Activated CD8-positive, alpha-beta T cell treated with anti-CD3 and anti-CD28 coated beads, Interleukin-2, amount 10 ng/mL, durations not matched to agents 7 days and 5 days (primary cell): Measurements from ENCODE around the gene VTI1A. TPM values are rescaled to one million over a fixed set of nuclear protein-coding genes. Genes with fewer than 3 reads are reported as not detected.

ENCODE experiments used
- ATAC-seq: fragments of 150-1000 bp; cut with Tn5 transposase; one replicate; pipeline ENCODE4 v1.10.0; 2021; ENCODE audit warnings: moderate library complexity
- CTCF ChIA-PET: fragments of 350-600 bp; sonication (Branson Sonifier 250); formaldehyde crosslinking; loops from one replicate; lab custom pipeline; 2021; ENCODE audit warnings: antibody characterized with exemption; lab: Charles Lee
- POLR2A ChIA-PET: fragments of 350-600 bp; sonication (Branson Sonifier 250); formaldehyde crosslinking; loops from one replicate; lab custom pipeline; 2021; ENCODE audit warnings: antibody characterized with exemption; lab: Charles Lee
- DNase-seq: peaks from one replicate; pipeline ENCODE4 v3.0.0-alpha.2; 2020
- H3K27ac Mint-ChIP-seq: one replicate; pipeline ENCODE4 v1.8.0; 2021; ENCODE audit warnings: mild to moderate bottlenecking, mixed read lengths
- H3K27me3 Mint-ChIP-seq: one replicate; pipeline ENCODE4 v1.8.0; 2021; ENCODE audit warnings: low read depth, mixed read lengths
- H3K36me3 Mint-ChIP-seq: one replicate; pipeline ENCODE4 v1.8.0; 2021; ENCODE audit warnings: low read depth, mixed read lengths
- H3K4me1 Mint-ChIP-seq: one replicate; pipeline ENCODE4 v1.8.0; 2021; ENCODE audit warnings: low read depth, mixed read lengths
- H3K4me3 Mint-ChIP-seq: one replicate; pipeline ENCODE4 v1.8.0; 2021; ENCODE audit warnings: mild to moderate bottlenecking, mixed read lengths
- H3K9me3 Mint-ChIP-seq: one replicate; pipeline ENCODE4 v1.8.0; 2022; ENCODE audit warnings: mixed read lengths; ENCODE audit not compliant: insufficient read depth
- total RNA-seq, 2 experiments: library from RNA; stranded (reverse); gene quantifications; one replicate each; pipeline ENCODE4 v1.2.3, GENCODE V29; 2021

Gene VTI1A
- total RNA-seq, 2 experiments from 2014 or later, result 40.2 to 43.7 TPM

DNA sequence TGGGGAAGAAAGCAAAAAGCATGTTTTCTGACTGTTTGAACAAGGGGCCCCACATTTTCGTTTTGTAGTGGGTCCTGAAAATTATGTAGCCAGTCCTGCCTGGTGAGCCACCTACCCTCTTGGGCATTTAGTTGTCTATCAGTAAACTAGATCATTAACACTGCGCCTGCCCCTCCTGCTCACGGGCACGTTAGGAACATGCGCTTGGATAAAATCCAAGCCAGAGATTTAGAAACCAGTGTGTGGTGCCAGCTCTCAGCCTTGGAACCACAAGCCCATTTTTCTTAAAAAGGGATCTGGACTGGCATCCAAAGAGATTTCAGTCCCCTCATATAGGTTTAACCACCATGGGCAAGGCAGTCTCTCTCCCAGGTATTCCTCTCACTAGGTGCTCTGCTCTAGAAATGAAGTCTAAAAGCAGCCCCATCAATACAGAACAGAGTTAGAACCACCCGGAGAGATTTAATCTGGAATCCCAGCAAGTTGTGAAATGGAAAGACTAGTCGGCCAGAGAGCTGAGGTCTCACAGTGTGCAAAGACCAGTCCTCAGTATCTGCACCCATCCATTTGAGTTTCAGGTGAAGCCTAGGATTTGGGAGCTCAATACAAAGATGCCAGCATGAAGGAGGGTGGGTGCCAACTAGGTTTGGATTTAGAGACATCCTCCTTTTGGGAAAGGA is 379.1 kb downstream of the VTI1A start:
- POLR2A ChIA-PET, result no interaction called here

DNA sequence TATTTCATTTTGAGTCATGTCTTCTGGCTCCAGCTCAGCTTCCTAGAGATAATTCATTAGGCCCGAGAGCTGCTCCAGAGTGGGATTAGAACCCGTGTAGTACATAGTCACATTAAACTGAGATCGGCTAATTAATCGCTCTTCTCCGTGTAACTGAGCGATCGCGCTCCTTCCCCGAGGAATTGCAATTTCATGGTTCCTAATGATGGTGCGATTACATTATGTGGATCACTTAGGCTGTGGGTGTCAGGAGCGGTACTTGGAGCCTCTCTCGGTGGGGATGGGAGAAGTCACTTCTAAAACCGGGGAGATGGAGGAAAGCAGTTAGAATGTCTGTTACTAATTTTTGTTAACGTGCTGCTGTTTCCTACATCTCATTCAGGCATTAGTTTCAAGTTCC is 380.1 kb downstream of the VTI1A start:
- H3K4me1 Mint-ChIP-seq, result no peaks in the 10 kb centered on the region
- ATAC-seq (no peak), DNase-seq (no peak)
- H3K9me3 Mint-ChIP-seq, result no peaks in the 10 kb centered on the region
- no peaks in the 10 kb centered on the region for H3K27me3 Mint-ChIP-seq
- H3K27ac Mint-ChIP-seq, result no peak overlapping the region
- no peak overlapping the region for H3K4me3 Mint-ChIP-seq
- ChIA-PET POLR2A (no interaction called here), CTCF (no interaction called here)
- H3K36me3 Mint-ChIP-seq, result no peaks in the 10 kb centered on the region

More for the DNA sequence above, 379.1 kb downstream of the VTI1A start:
- Mint-ChIP-seq H3K36me3 (no peaks in the 10 kb centered on the region), H3K4me3 (no peak overlapping the region), H3K27me3 (no peaks in the 10 kb centered on the region), H3K9me3 (no peaks in the 10 kb centered on the region), H3K27ac (no peak overlapping the region), H3K4me1 (no peaks in the 10 kb centered on the region)
- CTCF ChIA-PET, result no interaction called here
- ATAC-seq (no peak), DNase-seq (no peak)

DNA sequence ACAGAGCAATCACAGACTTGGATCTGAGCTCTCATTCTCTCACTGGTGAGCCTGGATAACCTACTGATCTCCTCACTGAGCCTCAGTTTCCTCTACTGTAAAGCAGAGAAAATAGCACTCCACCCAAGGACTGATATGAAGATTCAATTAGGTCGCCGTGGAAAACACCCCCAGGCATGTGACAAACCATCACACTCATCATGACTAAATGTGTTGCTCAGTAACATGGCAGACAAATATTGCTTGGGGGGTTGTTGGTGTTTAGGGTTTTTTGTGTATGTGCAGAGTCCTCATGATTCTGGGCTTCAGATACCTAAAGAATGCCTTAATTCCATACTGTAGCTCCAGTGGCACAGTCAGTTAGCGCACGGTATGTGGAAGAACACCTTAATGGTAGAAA is 380.9 kb downstream of the VTI1A start:
- ATAC-seq (no peak), DNase-seq (no peak)
- no peaks in the 10 kb centered on the region for H3K9me3 Mint-ChIP-seq
- no peaks in the 10 kb centered on the region for H3K27me3 Mint-ChIP-seq
- ChIA-PET CTCF (no interaction called here), POLR2A (no interaction called here)
- H3K4me1 Mint-ChIP-seq, result no peaks in the 10 kb centered on the region
- no peak overlapping the region for H3K4me3 Mint-ChIP-seq
- no peak overlapping the region for H3K27ac Mint-ChIP-seq
- H3K36me3 Mint-ChIP-seq, result no peaks in the 10 kb centered on the region

DNA sequence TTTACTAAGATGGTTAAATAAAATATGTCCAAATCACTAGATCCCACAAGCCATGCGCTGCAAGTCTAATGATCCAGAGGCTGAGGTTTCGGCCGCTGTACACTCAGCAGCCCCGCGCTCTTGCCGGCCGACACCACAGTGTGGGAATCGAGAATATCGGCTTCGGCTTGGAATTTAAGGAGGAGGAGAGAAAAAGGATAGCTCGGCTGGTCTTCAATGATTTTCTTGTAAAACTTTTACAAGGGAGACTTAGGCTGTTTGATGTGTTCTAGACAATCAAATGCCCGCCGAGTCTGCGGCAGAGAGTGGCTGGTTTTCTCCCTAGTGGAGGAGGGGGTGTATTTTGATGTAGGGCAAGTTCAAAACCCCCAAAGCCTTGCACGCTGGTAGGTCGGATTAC is 384.8 kb downstream of the VTI1A start:
- ATAC-seq, result no peak
- peaks cover 4% of the 10 kb centered on the region for H3K4me1 Mint-ChIP-seq
- DNase-seq, result no peak
- H3K4me3 Mint-ChIP-seq, result no peak overlapping the region
- H3K27me3 Mint-ChIP-seq, result no peaks in the 10 kb centered on the region
- CTCF ChIA-PET, result no interaction called here
- POLR2A ChIA-PET, result no interaction called here
- no peak overlapping the region for H3K27ac Mint-ChIP-seq
- no peaks in the 10 kb centered on the region for H3K36me3 Mint-ChIP-seq
- no peaks in the 10 kb centered on the region for H3K9me3 Mint-ChIP-seq

DNA sequence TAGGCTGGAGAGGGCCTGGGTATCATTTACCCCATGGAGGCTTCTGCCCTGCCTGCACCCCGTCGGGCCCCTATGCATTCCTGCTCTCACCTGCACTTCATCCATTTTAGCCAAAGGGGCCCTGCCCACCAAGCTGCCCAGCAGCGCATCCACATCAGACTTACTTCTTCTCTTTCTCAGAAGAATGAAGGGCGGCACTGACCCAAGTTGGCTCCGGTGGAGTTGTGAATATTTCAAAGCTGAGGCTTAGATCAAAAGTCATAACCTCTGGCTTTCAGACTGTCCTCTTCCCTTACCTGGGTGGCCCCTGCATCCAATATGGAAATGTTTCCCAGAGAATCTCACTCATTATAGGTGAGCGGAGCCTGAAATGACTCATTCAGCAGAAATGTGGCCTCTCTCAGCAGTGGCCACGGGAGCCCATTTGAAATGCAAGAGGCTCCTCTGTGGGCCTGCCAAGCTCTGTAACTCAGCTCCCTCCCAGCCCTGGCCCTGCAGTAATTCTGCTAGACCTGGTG is 385.4 kb downstream of the VTI1A start:
- Mint-ChIP-seq H3K27ac (no peak overlapping the region), H3K36me3 (no peaks in the 10 kb centered on the region), H3K27me3 (no peaks in the 10 kb centered on the region), H3K9me3 (no peaks in the 10 kb centered on the region), H3K4me3 (no peak overlapping the region), H3K4me1 (peaks cover 4% of the 10 kb centered on the region)
- ChIA-PET CTCF (no interaction called here), POLR2A (no interaction called here)
- ATAC-seq (no peak), DNase-seq (no peak)

DNA sequence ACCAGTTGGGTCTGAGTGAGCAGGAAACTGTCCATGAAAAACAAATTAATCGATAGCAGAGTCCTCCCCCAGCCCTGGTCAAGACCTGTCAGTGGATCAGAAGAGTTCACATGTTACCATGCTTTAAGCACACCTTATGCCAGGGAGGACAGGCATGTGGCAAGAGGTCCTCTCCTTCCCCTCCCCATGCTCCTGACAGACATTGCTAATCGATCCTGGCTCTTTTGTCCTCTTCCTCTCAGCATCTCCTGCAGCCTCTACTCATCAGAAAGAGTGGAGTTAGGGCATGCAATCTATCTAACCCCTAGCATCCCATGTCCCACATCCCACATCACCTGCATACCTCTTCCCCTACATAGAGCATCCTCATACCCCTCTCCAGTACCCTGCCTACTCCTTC is 385.9 kb downstream of the VTI1A start:
- ChIA-PET CTCF (no interaction called here), POLR2A (no interaction called here)
- Mint-ChIP-seq H3K36me3 (no peaks in the 10 kb centered on the region), H3K4me1 (peaks cover 4% of the 10 kb centered on the region), H3K4me3 (no peak overlapping the region), H3K27ac (no peak overlapping the region), H3K27me3 (no peaks in the 10 kb centered on the region), H3K9me3 (no peaks in the 10 kb centered on the region)
- DNase-seq (no peak), ATAC-seq (no peak)

DNA sequence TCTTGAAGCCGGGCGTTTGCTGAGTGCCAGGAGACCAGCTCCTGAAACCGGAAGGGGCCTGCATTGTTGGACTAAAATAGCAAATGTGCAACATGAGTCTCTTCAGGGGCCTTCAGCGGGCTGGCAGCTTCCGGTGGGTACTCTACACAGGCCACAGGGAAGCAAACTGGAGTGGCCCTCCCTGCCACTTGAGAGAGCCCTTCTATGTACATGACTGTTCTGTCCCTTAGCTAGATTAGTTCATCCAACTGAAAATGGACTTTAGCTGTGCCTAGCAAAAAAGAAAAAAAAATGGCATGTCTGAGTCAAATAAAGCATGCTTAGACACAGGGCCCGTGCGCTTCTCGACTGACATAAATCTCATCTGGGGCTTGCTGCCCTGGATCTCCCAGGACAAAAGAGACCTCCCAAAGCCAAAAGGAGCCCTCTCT is 387.8 kb downstream of the VTI1A start:
- Mint-ChIP-seq H3K9me3 (no peaks in the 10 kb centered on the region), H3K36me3 (no peaks in the 10 kb centered on the region)

DNA sequence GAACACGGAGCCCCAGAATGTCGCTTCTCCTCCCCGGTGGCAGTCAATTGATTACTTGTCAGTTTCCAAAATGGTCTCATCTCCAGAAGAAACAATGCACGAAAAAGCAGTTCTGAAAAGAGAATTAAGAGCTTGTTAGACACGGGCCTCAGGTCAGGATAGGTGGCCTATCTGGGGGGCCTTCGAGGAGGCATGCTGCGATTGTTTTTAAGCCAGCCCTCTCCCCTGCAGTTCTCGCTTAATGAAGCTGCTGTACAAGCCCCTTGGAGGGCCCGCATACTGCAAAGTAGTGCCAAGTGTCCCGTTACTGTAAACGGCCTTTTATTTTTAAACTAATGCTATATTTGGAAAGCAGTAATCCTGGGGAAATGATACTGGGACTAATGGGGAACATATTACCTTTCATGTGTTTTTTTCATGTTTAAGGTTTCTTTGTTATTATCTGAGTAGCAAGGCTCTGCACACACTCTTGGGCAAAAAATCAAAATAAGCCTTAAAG is 388.3 kb downstream of the VTI1A start:
- Mint-ChIP-seq H3K36me3 (no peaks in the 10 kb centered on the region), H3K9me3 (no peaks in the 10 kb centered on the region), H3K4me3 (no peak overlapping the region), H3K27ac (no peak overlapping the region), H3K4me1 (peaks cover 4% of the 10 kb centered on the region), H3K27me3 (no peaks in the 10 kb centered on the region)
- POLR2A ChIA-PET, result no interaction called here
- ATAC-seq (no peak), DNase-seq (no peak)
- CTCF ChIA-PET, result no interaction called here

More for the DNA sequence above, 387.8 kb downstream of the VTI1A start:
- H3K4me1 Mint-ChIP-seq, result peaks cover 4% of the 10 kb centered on the region
- no peak overlapping the region for H3K27ac Mint-ChIP-seq
- ChIA-PET CTCF (no interaction called here), POLR2A (no interaction called here)
- DNase-seq, result no peak
- no peak for ATAC-seq
- no peaks in the 10 kb centered on the region for H3K27me3 Mint-ChIP-seq
- H3K4me3 Mint-ChIP-seq, result no peak overlapping the region

DNA sequence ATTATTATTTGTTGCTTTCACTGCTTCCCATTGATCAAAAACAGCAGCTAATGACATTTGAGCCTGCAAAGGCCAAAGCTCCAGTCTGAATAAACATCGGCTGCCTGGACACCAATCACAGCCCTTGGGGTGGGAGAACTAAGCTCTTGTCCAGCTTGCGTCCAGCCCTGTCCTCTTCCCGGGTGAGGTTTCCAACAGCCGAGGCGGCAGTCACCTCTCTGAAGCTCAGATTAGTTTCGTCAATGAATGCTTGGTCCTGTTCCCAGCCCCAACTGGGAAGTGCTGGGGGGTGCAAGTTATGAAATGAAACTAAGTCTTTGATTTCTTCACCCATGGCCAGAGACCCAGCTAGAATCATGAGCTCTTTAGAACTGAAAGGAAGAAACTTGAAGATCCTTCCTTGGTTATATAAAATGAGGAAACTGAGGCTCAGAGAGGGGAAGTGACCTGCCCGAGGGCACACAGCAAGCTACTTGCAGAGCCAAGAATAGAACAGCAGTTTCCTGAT is 389.0 kb downstream of the VTI1A start:
- Mint-ChIP-seq H3K36me3 (no peaks in the 10 kb centered on the region), H3K4me1 (peaks cover 4% of the 10 kb centered on the region), H3K9me3 (no peaks in the 10 kb centered on the region), H3K4me3 (no peak overlapping the region), H3K27me3 (no peaks in the 10 kb centered on the region), H3K27ac (no peak overlapping the region)
- CTCF ChIA-PET, result no interaction called here
- DNase-seq, result no peak
- ATAC-seq, result no peak
- POLR2A ChIA-PET, result no interaction called here

DNA sequence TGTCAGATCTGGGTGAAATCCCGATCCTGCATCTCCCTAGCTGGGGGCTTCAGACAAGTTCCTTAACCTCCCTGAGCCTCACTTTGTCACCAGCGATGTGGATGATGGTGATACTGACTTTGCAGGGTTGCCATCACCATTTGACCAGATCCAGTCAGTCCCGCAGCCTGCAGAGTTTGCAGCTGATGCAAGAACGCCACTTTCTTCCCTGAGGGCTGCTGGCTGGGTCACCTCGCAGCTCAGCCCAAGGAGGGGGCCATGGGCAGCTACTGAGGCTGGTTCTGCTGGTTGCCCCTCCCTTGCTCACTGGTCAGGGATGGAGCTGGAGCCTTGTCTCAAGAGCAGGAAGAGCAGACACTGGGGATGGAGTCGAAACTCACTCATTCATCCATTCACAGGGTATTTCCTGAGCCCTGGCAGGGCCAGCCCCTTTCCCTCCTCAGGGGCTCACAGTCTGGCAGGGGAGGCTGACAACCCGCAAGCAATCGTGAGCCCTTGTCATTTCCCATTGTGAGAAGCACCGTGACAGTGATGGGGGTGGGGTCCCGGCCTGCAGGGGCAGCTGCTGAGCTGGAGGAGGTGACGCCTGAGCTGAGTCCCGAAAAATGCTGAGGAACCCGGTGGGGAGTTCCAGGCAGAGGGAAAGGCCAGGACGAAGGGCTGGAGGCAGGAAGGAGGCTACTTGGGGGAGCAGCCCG is 391.9 kb downstream of the VTI1A start:
- POLR2A ChIA-PET, result no interaction called here

DNA sequence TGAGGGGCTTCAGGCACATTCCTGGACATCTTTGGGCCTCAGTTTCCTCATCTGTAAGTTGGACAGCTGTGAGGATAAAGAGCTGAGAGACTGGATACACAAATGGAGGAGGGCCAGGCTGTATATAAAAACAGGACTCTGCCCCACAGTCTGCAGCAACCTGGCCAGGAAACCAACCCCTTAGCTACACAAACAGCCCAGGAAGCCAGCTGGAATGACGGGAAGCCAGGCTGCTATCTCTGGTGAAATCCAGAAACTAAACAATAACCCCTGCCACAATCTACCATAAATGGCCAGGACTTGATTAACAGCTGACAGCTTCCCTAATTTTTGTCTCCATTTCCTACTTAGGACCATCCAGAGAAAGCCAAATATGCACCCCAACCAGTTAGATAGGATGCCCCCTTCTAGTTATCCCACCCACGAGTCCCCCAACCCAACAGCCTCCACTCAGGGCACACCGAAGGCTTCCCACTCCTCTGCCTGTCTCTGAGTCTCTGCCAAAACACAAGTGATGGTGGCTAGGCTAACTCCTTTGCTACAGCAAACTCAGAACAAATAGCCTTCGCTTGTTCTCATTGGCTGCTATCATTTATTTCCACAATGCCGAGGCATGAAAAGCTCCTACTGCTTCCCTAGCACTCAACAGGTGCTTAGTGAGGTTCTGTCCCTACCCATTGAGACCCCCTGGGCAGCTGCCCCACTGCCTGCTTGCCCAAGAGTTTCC is 393.1 kb downstream of the VTI1A start:
- Mint-ChIP-seq H3K36me3 (no peaks in the 10 kb centered on the region), H3K4me1 (no peaks in the 10 kb centered on the region), H3K27me3 (no peaks in the 10 kb centered on the region), H3K4me3 (no peak overlapping the region), H3K27ac (no peak overlapping the region), H3K9me3 (peaks cover 5% of the 10 kb centered on the region)
- CTCF ChIA-PET, result no interaction called here
- POLR2A ChIA-PET, result no interaction called here
- no peak for ATAC-seq
- no peak for DNase-seq

More for the DNA sequence above, 391.9 kb downstream of the VTI1A start:
- Mint-ChIP-seq H3K4me1 (peaks cover 4% of the 10 kb centered on the region), H3K27me3 (no peaks in the 10 kb centered on the region), H3K4me3 (no peak overlapping the region), H3K9me3 (no peaks in the 10 kb centered on the region), H3K36me3 (no peaks in the 10 kb centered on the region), H3K27ac (no peak overlapping the region)
- DNase-seq (no peak), ATAC-seq (no peak)
- CTCF ChIA-PET, result no interaction called here

DNA sequence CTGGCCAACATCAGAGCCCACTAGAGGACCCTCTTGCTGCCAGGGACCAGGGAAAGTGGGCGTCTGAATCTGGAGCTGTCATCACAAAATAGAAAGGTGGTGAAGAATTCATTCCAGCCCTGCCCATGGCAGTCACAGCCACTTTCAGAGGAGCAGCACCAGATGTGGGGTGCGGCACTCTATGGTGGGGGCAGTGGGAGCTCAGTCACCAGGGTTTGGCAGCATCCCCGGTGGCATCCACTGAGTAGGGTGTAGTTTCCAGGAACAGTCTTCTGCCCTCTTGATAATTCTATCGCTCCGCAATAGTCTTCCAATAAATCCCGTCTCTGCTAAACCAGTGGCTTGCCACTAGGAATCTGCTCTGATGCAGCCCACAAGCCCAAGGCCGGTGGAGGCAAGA is 394.5 kb downstream of the VTI1A start:
- ChIA-PET CTCF (no interaction called here), POLR2A (no interaction called here)
- Mint-ChIP-seq H3K9me3 (peaks cover 10% of the 10 kb centered on the region), H3K36me3 (no peaks in the 10 kb centered on the region), H3K4me1 (no peaks in the 10 kb centered on the region), H3K27ac (no peak overlapping the region), H3K4me3 (no peak overlapping the region), H3K27me3 (no peaks in the 10 kb centered on the region)
- ATAC-seq (no peak), DNase-seq (no peak)
